ENCODE measurements around the gene STK32B.
A peak's percentile ranks its signal among the peaks of the same experiment; 100 is the strongest.

STK32B gene

GRCh38 chr4:5471206-5471605 lies 419.9 kb downstream of the STK32B start:
- DNase-seq (ENCODE audit: low read depth), result no peak

- DNase-seq (ENCODE audit: low read depth), result no peak
These were observed 420.4 kb downstream of the STK32B start for GRCh38 chr4:5471691-5472090.

GRCh38 chr4:5472160-5472591 lies 420.9 kb downstream of the STK32B start:
- no peak for DNase-seq (ENCODE audit: low read depth)

GRCh38 chr4:5473125-5473524 lies 421.8 kb downstream of the STK32B start:
- no peak for DNase-seq (ENCODE audit: low read depth)

- DNase-seq (ENCODE audit: low read depth), result no peak
These were observed 423.5 kb downstream of the STK32B start for GRCh38 chr4:5474756-5475155.

- DNase-seq (ENCODE audit: low read depth), result no peak
These were observed 426.3 kb downstream of the STK32B start for GRCh38 chr4:5477613-5478012.

- no peak for DNase-seq (ENCODE audit: low read depth)
These were observed 426.9 kb downstream of the STK32B start for GRCh38 chr4:5478169-5478568.

- DNase-seq (ENCODE audit: low read depth), result no peak
These were observed 427.4 kb downstream of the STK32B start for GRCh38 chr4:5478697-5479096.

GRCh38 chr4:5479518-5480060 lies 428.3 kb downstream of the STK32B start:
- DNase-seq (ENCODE audit: low read depth), result no peak

- no peak for DNase-seq (ENCODE audit: low read depth)
These were observed 437.1 kb downstream of the STK32B start for GRCh38 chr4:5488413-5488812.

GRCh38 chr4:5489260-5489659 lies 438.0 kb downstream of the STK32B start:
- DNase-seq (ENCODE audit: low read depth), result no peak

- DNase-seq (ENCODE audit: low read depth), result no peak
These were observed 446.2 kb downstream of the STK32B start for GRCh38 chr4:5497489-5497888.

GRCh38 chr4:5500165-5500564 lies 448.9 kb downstream of the STK32B start:
- peak; percentile 7 for DNase-seq (ENCODE audit: low read depth)

GRCh38 chr4:5503336-5503936 lies 452.2 kb downstream of the STK32B start:
- no peak for DNase-seq (ENCODE audit: low read depth)

GRCh38 chr4:5504486-5504885 lies 453.2 kb downstream of the STK32B start:
- DNase-seq (ENCODE audit: low read depth), result no peak

- DNase-seq (ENCODE audit: low read depth), result no peak
These were observed 459.2 kb downstream of the STK32B start for GRCh38 chr4:5510504-5510903.

- no peak for DNase-seq (ENCODE audit: low read depth)
These were observed 460.5 kb downstream of the STK32B start for GRCh38 chr4:5511791-5512190.

GRCh38 chr4:5515646-5516045 lies 464.4 kb downstream of the STK32B start:
- no peak for DNase-seq (ENCODE audit: low read depth)

- DNase-seq (ENCODE audit: low read depth), result no peak
These were observed 466.1 kb downstream of the STK32B start for GRCh38 chr4:5517372-5517771.

- no peak for DNase-seq (ENCODE audit: low read depth)
These were observed 473.4 kb downstream of the STK32B start for GRCh38 chr4:5524446-5525299.

- no peak for DNase-seq (ENCODE audit: low read depth)
These were observed 475.0 kb downstream of the STK32B start for GRCh38 chr4:5526080-5526846.

GRCh38 chr4:5527211-5527610 lies 475.9 kb downstream of the STK32B start:
- no peak for DNase-seq (ENCODE audit: low read depth)

GRCh38 chr4:5528031-5528436 lies 476.8 kb downstream of the STK32B start:
- no peak for DNase-seq (ENCODE audit: low read depth)
